Transverse colon (tissue), 4 donors: ENCODE data around the gene NT5DC1.

Source experiments
- EP300 ChIP-seq: sonication (generic); formaldehyde crosslinking; IDR thresholded peaks from one replicate; pipeline ENCODE4 v1.6.1; 2017; ENCODE audit warnings: antibody characterized with exemption, low read depth
- POLR2A ChIP-seq: fragments of 450-650 bp; IDR thresholded peaks from one replicate; pipeline ENCODE4 v1.6.1; 2016; ENCODE audit warnings: antibody characterized with exemption, mild to moderate bottlenecking, moderate library complexity
- POLR2AphosphoS5 ChIP-seq, 3 donors: sonication (generic); formaldehyde crosslinking; IDR thresholded peaks; one replicate each; pipeline ENCODE4 v1.6.1; 2016; ENCODE audit warnings: antibody characterized with exemption in 3 of 3
- TF ChIP-seq, protein P1 (sequence below), 5 experiments: fragments of 200-600 bp in 3 of 5; fragments of 450-650 bp in 2 of 5; sonication (generic) in 3 of 5; IDR thresholded peaks; 1 replicate in 2 of 5; 2 replicates in 3 of 5; pipeline ENCODE4 v1.5.1; 2016 to 2017; ENCODE audit warnings: antibody characterized with exemption in 5 of 5, inconsistent platforms in 3 of 5, mild to moderate bottlenecking in 2 of 5, moderate library complexity in 1 of 5

DNA sequence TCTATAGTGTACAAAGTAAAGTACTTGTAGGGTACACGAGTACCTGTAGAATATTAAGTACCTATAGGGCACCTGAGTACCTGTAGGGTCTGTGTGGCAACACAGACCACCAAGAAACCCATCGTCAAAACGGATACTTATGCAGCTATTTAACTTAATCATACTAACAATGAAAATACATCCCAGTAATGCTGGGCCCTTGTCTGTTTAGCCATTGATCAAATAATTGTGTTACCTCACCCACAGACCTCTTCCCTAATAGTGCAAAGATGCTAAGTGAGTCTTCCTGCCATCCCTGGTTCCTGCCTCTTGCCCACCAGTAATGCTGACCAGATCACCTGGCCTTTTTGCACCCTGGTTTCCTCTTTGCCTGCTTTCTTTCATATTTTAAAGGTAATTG, 32.8 kb downstream of the NT5DC1 start:
- TF ChIP-seq POLR2A (no peak), POLR2AphosphoS5 (IDR thresholded peaks at IDR 0.05) (no peak), EP300 (no peak)
- TF ChIP-seq, protein P1, sequence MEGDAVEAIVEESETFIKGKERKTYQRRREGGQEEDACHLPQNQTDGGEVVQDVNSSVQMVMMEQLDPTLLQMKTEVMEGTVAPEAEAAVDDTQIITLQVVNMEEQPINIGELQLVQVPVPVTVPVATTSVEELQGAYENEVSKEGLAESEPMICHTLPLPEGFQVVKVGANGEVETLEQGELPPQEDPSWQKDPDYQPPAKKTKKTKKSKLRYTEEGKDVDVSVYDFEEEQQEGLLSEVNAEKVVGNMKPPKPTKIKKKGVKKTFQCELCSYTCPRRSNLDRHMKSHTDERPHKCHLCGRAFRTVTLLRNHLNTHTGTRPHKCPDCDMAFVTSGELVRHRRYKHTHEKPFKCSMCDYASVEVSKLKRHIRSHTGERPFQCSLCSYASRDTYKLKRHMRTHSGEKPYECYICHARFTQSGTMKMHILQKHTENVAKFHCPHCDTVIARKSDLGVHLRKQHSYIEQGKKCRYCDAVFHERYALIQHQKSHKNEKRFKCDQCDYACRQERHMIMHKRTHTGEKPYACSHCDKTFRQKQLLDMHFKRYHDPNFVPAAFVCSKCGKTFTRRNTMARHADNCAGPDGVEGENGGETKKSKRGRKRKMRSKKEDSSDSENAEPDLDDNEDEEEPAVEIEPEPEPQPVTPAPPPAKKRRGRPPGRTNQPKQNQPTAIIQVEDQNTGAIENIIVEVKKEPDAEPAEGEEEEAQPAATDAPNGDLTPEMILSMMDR (IDR thresholded peaks at IDR 0.05) = no peak
